Jurkat, Clone E6-1 (cell line): ENCODE data around the gene TMPRSS3.
A peak's percentile ranks its signal among the peaks of the same experiment; 100 is the strongest.
"Not testable (repeated sequence)": the region's sequence is repeated elsewhere in the genome, so short reads cannot be mapped to it uniquely, and the experiment has no call there.

Experiments used
- DNase-seq: peaks from one replicate; pipeline ENCODE4 v3.0.0-alpha.2; 2011; ENCODE audit warnings: low read depth, low spot score
- H3K4me3 ChIP-seq: 2 replicates; pipeline ENCODE4 v1.5.1; 2011; ENCODE audit warnings: mild to moderate bottlenecking, low read length, control low read depth, moderate library complexity

Gene TMPRSS3

GRCh38 chr21:42412636-42412933 is 16.7 kb upstream of the TMPRSS3 start:
- DNase-seq, result no peak
- H3K4me3 ChIP-seq, result no peak overlapping the region

GRCh38 chr21:42411891-42412635 is 16.2 kb upstream of the TMPRSS3 start:
- no peak for DNase-seq
- H3K4me3 ChIP-seq, result no peak overlapping the region

- no peak overlapping the region for H3K4me3 ChIP-seq
- DNase-seq, result no peak
These were observed 15.5 kb upstream of the TMPRSS3 start for GRCh38 chr21:42411197-42411869.

- no peak overlapping the region for H3K4me3 ChIP-seq
- DNase-seq, result no peak
These were observed 13.5 kb upstream of the TMPRSS3 start for GRCh38 chr21:42409366-42409765.

GRCh38 chr21:42408718-42409117 is 12.9 kb upstream of the TMPRSS3 start:
- H3K4me3 ChIP-seq, DNase-seq: not testable (repeated sequence)

- no peak for DNase-seq
- H3K4me3 ChIP-seq, result no peak overlapping the region
These were observed 11.6 kb upstream of the TMPRSS3 start for GRCh38 chr21:42407476-42407875.

GRCh38 chr21:42406866-42407265 is 11.0 kb upstream of the TMPRSS3 start:
- no peak for DNase-seq
- H3K4me3 ChIP-seq, result peak overlapping the region; percentile 85

GRCh38 chr21:42406201-42406621 is 10.4 kb upstream of the TMPRSS3 start:
- peak overlapping the region; percentile 85 for H3K4me3 ChIP-seq
- peak; percentile 72 for DNase-seq

GRCh38 chr21:42405064-42406013 is 9.5 kb upstream of the TMPRSS3 start:
- peak overlapping the region; percentile 85 for H3K4me3 ChIP-seq
- DNase-seq, result no peak

- DNase-seq, result peak; percentile 37
- peak overlapping the region; percentile 85 for H3K4me3 ChIP-seq
These were observed 8.7 kb upstream of the TMPRSS3 start for GRCh38 chr21:42404539-42404938.

- peak; percentile 92 for DNase-seq
- H3K4me3 ChIP-seq, result peak within 1 kb of the TSS; percentile 85
These were observed 7.9 kb upstream of the TMPRSS3 start, which contains the start of gene UBASH3A for GRCh38 chr21:42403611-42404231. Gene UBASH3A (plus strand): TSS chr21:42403902. CDS start chr21:42403946, 44 bp downstream.

GRCh38 chr21:42401820-42402251 is 6.0 kb upstream of the TMPRSS3 start:
- DNase-seq, result no peak
- H3K4me3 ChIP-seq, result no peak overlapping the region

- no peak overlapping the region for H3K4me3 ChIP-seq
- DNase-seq, result no peak
These were observed 5.3 kb upstream of the TMPRSS3 start for GRCh38 chr21:42401154-42401553.

GRCh38 chr21:42400525-42400924 is 4.7 kb upstream of the TMPRSS3 start:
- DNase-seq, result no peak
- H3K4me3 ChIP-seq, result no peak overlapping the region

- no peak for DNase-seq
- no peak overlapping the region for H3K4me3 ChIP-seq
These were observed 2.7 kb upstream of the TMPRSS3 start for GRCh38 chr21:42398436-42399028.

- no peak for DNase-seq
- no peak overlapping the region for H3K4me3 ChIP-seq
These were observed 2.0 kb upstream of the TMPRSS3 start for GRCh38 chr21:42397746-42398394.

- DNase-seq, result no peak
- no peak overlapping the region for H3K4me3 ChIP-seq
These were observed 1.2 kb upstream of the TMPRSS3 start for GRCh38 chr21:42396799-42397745.
